G401.6 (cell line): ENCODE results near the gene PTPN13.

Experiments
- FAIRE-seq: peaks from 2 replicates; lab custom pipeline; 2012; peaks lifted over from hg19 to GRCh38; lab: Jason Lieb, UNC

PTPN13 gene

GRCh38 chr4:86818841-86819240, 224.7 kb downstream of the PTPN13 start:
- no peak for FAIRE-seq

- no peak for FAIRE-seq
These were observed 225.4 kb downstream of the PTPN13 start for GRCh38 chr4:86819561-86819960.

GRCh38 chr4:86821151-86821550, 227.0 kb downstream of the PTPN13 start:
- no peak for FAIRE-seq

- FAIRE-seq: no peak
These were observed 228.0 kb downstream of the PTPN13 start for GRCh38 chr4:86822136-86822535.

DNA sequence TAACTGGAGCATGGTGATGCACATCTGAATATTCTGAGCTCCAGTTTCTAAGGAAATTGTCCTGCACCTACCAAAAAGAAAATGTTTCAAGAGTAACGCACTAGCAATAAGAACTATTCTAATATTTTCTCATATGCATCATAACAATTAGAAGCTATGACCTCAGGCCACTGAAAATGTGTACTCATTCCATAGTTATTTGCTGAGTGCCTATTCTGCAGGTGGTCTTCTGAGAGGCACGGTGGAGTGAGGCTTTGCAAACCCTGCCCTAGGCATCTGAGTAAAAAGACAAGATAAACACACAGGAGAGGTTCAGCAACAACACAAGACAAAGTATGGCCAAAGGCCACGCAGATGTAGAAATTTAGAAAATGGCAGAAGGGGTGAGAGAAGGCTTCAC, 231.4 kb downstream of the PTPN13 start:
- FAIRE-seq: no peak

GRCh38 chr4:86831262-86832130, 237.4 kb downstream of the PTPN13 start:
- no peak for FAIRE-seq

- no peak for FAIRE-seq
These were observed 239.5 kb downstream of the PTPN13 start for GRCh38 chr4:86833615-86834014.

GRCh38 chr4:86834901-86835300, 240.8 kb downstream of the PTPN13 start:
- FAIRE-seq: no peak

DNA sequence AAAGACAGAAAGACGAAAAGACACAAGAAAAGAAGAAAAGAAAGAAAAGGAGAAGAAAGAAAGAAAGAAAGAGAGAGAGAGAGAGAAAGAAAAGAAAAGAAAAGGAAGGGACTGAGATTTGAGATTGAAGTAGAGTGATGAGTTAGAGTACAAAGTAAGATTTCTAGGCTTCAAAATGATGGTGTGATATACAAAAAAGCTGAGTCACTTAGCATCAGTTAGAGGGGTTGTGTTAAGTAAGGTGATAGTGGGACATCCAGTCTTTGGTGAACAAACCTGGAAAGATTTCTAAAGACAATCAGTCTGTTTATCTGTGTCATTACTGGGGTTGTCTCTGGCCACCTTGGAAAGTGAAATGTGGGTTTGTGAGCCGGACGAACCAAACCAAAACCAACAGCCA, 241.6 kb downstream of the PTPN13 start:
- no peak for FAIRE-seq

DNA sequence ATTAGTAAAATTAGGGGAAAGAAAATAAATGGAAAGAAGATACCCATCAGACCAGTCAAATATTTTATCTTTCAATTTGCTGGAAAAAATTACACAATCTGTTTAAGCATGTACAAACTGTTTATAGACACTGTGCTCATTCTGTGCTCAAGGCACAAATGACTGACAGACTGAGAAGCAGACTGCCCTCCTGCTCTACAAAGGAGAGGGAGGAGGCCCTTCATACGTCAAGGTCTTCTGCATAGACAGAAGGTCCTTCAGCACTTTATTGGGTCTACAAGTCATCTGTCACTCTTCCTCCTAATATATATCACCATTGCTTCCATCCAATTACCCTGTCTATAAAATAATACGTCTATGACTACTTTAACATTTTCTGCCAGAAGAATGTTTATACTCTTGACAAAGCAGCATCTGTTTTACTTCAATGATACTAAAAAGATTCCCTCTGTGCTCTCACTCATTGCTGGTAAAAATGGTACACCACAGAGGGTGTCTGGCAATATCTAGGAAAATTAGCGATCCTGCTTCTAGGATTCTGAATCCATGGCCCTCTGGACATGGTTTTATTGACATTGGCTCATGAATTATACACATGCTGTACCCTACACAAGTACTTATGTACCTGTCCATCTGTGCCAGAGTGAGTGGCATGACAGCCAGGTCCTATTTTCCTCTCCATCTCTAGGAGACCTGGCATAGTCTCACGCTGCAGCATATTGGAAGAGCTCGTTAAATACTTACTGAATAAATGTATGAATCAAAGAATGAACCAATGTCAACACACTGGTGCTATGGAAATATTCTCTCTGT, 243.8 kb downstream of the PTPN13 start:
- FAIRE-seq: no peak

DNA sequence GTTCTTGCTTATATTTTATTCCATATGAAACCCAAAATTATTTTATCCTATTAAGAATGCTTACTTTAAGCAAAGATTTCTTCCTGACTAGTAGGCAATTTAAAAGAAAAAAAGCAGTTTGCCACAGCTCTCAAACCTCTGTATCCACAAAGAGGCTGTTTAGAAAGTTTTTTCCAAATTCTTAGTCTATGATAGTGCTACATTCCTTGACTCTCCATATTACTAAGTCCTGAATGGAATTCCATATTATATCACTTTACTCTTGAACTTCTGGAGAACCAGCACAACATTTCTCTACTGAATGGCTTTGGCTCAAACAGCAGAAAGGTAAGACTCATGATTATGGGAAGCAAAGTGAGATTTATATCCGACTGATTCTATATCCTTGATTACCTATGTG, 246.7 kb downstream of the PTPN13 start:
- FAIRE-seq: no peak

DNA sequence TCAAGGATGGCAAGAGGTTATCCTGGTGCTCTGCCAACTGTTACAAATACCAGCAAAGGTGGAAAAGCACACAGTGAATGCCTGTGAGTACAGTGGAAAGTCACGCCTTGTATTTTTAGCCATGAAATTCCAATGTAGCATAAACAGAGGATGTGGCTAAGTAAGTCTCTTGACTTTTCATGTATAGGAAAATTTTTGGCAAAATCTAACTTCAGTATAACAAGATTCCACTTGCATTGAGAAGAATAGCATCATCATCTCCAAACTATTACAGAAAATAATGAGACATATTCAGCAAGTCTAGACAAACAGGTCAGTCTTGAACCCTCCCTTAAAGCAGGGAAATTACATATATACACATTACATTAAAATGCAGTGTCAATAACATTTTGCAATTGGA, 247.2 kb downstream of the PTPN13 start:
- FAIRE-seq: no peak

GRCh38 chr4:86845593-86845992, 251.5 kb downstream of the PTPN13 start:
- no peak for FAIRE-seq

DNA sequence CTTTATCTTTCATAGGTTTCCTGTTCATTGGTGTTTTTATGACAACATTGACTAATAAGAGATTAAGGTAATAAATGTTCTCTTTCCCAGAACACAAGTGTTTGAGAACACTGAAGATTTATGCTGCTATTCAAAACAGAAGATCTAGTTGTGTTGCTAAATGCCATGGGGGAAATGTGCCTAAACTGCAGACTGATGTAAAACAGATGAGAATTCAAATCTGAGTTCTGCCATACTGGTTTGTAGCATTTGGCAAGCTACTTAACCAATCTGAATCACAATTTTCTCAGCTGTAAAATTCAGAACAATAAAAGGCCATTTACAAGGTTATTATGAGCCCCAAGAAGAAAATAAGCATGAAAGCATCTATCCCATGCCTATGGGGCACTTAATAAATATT, 252.8 kb downstream of the PTPN13 start:
- FAIRE-seq: no peak

- no peak for FAIRE-seq
These were observed 253.5 kb downstream of the PTPN13 start for GRCh38 chr4:86847571-86847970.

GRCh38 chr4:86848136-86848535, 254.0 kb downstream of the PTPN13 start:
- no peak for FAIRE-seq

- FAIRE-seq: no peak
These were observed 254.9 kb downstream of the PTPN13 start, which contains the start of gene SLC10A6 for GRCh38 chr4:86848732-86849619. TSS of gene SLC10A6 (minus strand) at chr4:86849384. CDS start at chr4:86849115, 269 bp downstream.

DNA sequence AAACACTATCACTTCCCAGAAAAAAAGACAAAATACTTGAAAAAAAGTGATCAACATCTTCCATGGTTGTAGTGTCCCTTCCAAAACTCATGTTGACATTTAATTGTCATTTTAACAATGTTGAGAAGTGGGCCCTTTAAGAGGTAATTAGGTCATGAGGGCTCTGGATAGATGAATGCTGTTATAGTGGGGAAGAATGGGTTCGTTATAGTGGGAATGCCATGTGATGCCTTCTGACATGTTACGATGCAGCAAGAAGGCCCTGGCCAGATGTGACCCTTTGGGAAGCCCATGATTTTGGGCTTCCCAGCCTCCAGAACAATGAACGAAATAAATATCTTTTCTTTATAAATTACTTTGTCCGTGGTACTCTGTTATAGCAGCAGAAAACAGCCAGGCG, 259.1 kb downstream of the PTPN13 start:
- no peak for FAIRE-seq

GRCh38 chr4:86855572-86855971, 261.5 kb downstream of the PTPN13 start:
- FAIRE-seq: no peak

- no peak for FAIRE-seq
These were observed 262.8 kb downstream of the PTPN13 start for GRCh38 chr4:86856896-86857295.

DNA sequence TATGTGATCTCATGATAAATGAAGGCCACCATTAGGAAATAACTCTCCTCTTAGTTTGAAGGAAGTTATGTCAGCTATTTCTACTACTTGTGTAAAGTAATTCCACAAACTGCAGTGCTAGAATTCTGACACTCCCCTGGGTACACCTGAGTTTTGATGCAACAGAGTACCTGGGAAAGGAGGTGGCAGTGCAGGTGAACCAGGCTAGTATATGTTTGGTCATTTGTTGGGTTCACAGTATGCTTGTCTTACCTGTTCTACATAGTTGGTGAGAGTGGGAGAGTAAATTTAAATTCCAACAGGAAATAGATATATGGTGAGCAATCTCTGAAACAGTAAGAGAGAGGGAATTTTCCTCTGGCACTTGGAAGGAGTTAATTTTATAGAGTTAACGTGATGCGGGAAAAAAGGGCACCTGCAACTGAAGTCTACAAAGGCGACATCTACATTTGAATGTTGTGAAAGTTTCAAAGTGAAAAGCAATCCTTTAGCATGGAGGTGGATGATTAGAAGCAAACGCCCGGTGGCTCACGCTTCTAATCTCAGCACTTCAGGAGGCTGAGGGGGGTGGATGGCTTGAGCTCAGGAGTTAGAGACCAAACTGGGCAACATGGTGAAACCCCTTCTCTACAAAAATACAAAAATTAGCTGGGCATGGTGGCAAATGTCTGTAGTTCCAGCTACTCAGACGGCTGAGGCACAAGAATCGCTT, 263.4 kb downstream of the PTPN13 start:
- FAIRE-seq: no peak
